Keratinocyte (primary cell): ENCODE results near the gene THOC2. TPM values are rescaled to one million over a fixed set of nuclear protein-coding genes. Genes with fewer than 3 reads are reported as not detected.

ENCODE experiments used
- DNase-seq: peaks from one replicate; pipeline ENCODE4 v3.0.0-alpha.2; 2011; ENCODE audit warnings: low read depth, missing footprints, low spot score
- FAIRE-seq: peaks from 2 replicates; lab custom pipeline; 2011; peaks lifted over from hg19 to GRCh38; lab: Jason Lieb, UNC
- H2AFZ ChIP-seq: 2 replicates; pipeline ENCODE4 v1.6.0; 2012; ENCODE audit warnings: low read length, control low read depth, inconsistent platforms; ENCODE audit not compliant: control insufficient read depth
- H3K27ac ChIP-seq: 2 replicates; pipeline ENCODE4 v1.5.1; 2011; ENCODE audit warnings: low read length; ENCODE audit not compliant: control insufficient read depth, insufficient read depth
- H3K27me3 ChIP-seq: 3 replicates; pipeline ENCODE4 v1.6.0; 2011; ENCODE audit warnings: low read length; ENCODE audit not compliant: control insufficient read depth, insufficient read depth; ENCODE audit errors: extremely low read depth
- H3K36me3 ChIP-seq, 2 experiments: 2 replicates in 1 of 2; 3 replicates in 1 of 2; pipeline ENCODE4 v1.5.1; 2011; ENCODE audit warnings: low read length in 2 of 2, mild to moderate bottlenecking in 1 of 2; ENCODE audit not compliant: control insufficient read depth in 2 of 2, insufficient read depth in 2 of 2; ENCODE audit errors: extremely low read depth in 1 of 2
- H3K4me1 ChIP-seq: 3 replicates; pipeline ENCODE4 v1.5.1; 2011; ENCODE audit warnings: low read length; ENCODE audit not compliant: control insufficient read depth, insufficient read depth; ENCODE audit errors: extremely low read depth
- H3K4me2 ChIP-seq: 3 replicates; pipeline ENCODE4 v1.6.0; 2011; ENCODE audit warnings: low read depth, low read length; ENCODE audit not compliant: control insufficient read depth, insufficient read depth; ENCODE audit errors: extremely low read depth
- H3K4me3 ChIP-seq, 3 experiments: fragments of 200-600 bp in 1 of 3; sonication (generic) in 1 of 3; 2 replicates in 2 of 3; 3 replicates in 1 of 3; pipeline ENCODE4 v1.5.1; 2011 to 2016; ENCODE audit warnings: low read length in 3 of 3, mild to moderate bottlenecking in 3 of 3, control low read depth in 2 of 3, inconsistent platforms in 1 of 3, low read depth in 1 of 3, mixed read lengths in 1 of 3, mixed run types in 1 of 3, moderate library complexity in 1 of 3; ENCODE audit not compliant: control insufficient read depth in 2 of 3, insufficient read depth in 2 of 3; ENCODE audit errors: extremely low read depth in 1 of 3
- H3K79me2 ChIP-seq: 2 replicates; pipeline ENCODE4 v1.6.0; 2012; ENCODE audit warnings: low read length; ENCODE audit not compliant: control insufficient read depth, insufficient read depth
- H3K9ac ChIP-seq: 3 replicates; pipeline ENCODE4 v1.6.0; 2011; ENCODE audit warnings: low read length; ENCODE audit not compliant: control insufficient read depth, insufficient read depth; ENCODE audit errors: extremely low read depth
- H3K9me1 ChIP-seq: 3 replicates; pipeline ENCODE4 v1.6.0; 2011; ENCODE audit warnings: low read length; ENCODE audit not compliant: control insufficient read depth, insufficient read depth; ENCODE audit errors: extremely low read depth
- H3K9me3 ChIP-seq: 2 replicates; pipeline ENCODE4 v1.5.1; 2012; ENCODE audit warnings: low read depth, low read length; ENCODE audit not compliant: control insufficient read depth
- H4K20me1 ChIP-seq: 3 replicates; pipeline ENCODE4 v1.6.0; 2011; ENCODE audit warnings: low read length; ENCODE audit not compliant: control insufficient read depth, insufficient read depth; ENCODE audit errors: extremely low read depth
- CTCF ChIP-seq, 3 experiments: IDR thresholded peaks in 1 of 3; conservative IDR thresholded peaks in 1 of 3; optimal IDR thresholded peaks in 1 of 3; 2 replicates in 2 of 3; 3 replicates in 1 of 3; pipeline versions ENCODE3 to v1.5.1; 2011; ENCODE audit warnings: low read length in 3 of 3, mild to moderate bottlenecking in 3 of 3, moderate library complexity in 2 of 3, control low read depth in 1 of 3, inconsistent platforms in 1 of 3; ENCODE audit not compliant: insufficient read depth in 2 of 3; ENCODE audit errors: extremely low read depth in 1 of 3
- EZH2 ChIP-seq: IDR thresholded peaks from one replicate; pipeline ENCODE4 v1.6.1; 2012; ENCODE audit warnings: inconsistent platforms, mild to moderate bottlenecking, low read length, moderate library complexity
- dilution Hi-C: fragments of 300-500 bp; cut with MboI; formaldehyde crosslinking; loops from one replicate; pipeline ENCODE4 v1.7.0; 2020; ENCODE audit warnings: low sequenced_read_pairs; ENCODE audit not compliant: extremely low pct_ligation_motif_present
- polyA plus RNA-seq, 5 experiments: library from polyadenylated mRNA; depleted of rRNA in 3 of 5; stranded (reverse) in 3 of 5; stranded (forward) in 1 of 5; unstranded in 1 of 5; fragments of >200 nt; gene quantifications; 1 replicate in 1 of 5; 2 replicates in 3 of 5; 3 replicates in 1 of 5; pipeline versions ENCODE4 v1.2.1 to v1.2.3, GENCODE V29; 2011 to 2012; ENCODE audit warnings: missing spikeins in 2 of 5, low read depth in 1 of 5, low replicate concordance in 1 of 5

The THOC2 gene
- polyA plus RNA-seq, 1 donor (not counting 4 experiments of a cell fraction or from before 2014, with no cell fraction given), result 61.1 TPM

GRCh38 chrX:123698979-123699520 lies 33.8 kb downstream of the THOC2 start:
- no peaks in the 10 kb centered on the region for H3K79me2 ChIP-seq
- H3K9me1 ChIP-seq, result no peaks in the 10 kb centered on the region
- H3K9me3 ChIP-seq, result no peaks in the 10 kb centered on the region
- TF ChIP-seq EZH2, result no peak
- no peak for TF ChIP-seq CTCF (optimal IDR thresholded peaks at IDR 0.05 in 1 of 3, IDR thresholded peaks at IDR 0.05 in 1 of 3, conservative IDR thresholded peaks at IDR 0.05 in 1 of 3; ENCODE audit: extremely low read depth in 1 of 3, insufficient read depth in 2 of 3, low read length in 3 of 3)
- dilution Hi-C loops, result no loop called here
- no peaks in the 10 kb centered on the region for H3K4me1 ChIP-seq
- no peak overlapping the region for H3K27ac ChIP-seq
- H2AFZ ChIP-seq, result no peak overlapping the region
- DNase-seq (no peak), FAIRE-seq (no peak)
- no peak overlapping the region for H3K4me3 ChIP-seq
- no peak overlapping the region for H3K4me2 ChIP-seq
- H4K20me1 ChIP-seq, result no peaks in the 10 kb centered on the region
- no peak overlapping the region for H3K9ac ChIP-seq
- no peaks in the 10 kb centered on the region for H3K27me3 ChIP-seq
- H3K36me3 ChIP-seq, result no peaks in the 10 kb centered on the region

GRCh38 chrX:123696334-123696733 lies 36.5 kb downstream of the THOC2 start:
- FAIRE-seq (no peak), DNase-seq (no peak)
- no peaks in the 10 kb centered on the region for H3K79me2 ChIP-seq
- no peak overlapping the region for H2AFZ ChIP-seq
- H3K9me1 ChIP-seq, result no peaks in the 10 kb centered on the region
- H3K36me3 ChIP-seq, result no peaks in the 10 kb centered on the region
- H3K4me1 ChIP-seq, result no peaks in the 10 kb centered on the region
- H3K4me3 ChIP-seq, result no peak overlapping the region
- H3K27me3 ChIP-seq, result no peaks in the 10 kb centered on the region
- H4K20me1 ChIP-seq, result no peaks in the 10 kb centered on the region
- H3K27ac ChIP-seq, result no peak overlapping the region
- H3K9me3 ChIP-seq, result no peaks in the 10 kb centered on the region
- H3K4me2 ChIP-seq, result no peak overlapping the region
- no peak overlapping the region for H3K9ac ChIP-seq
- TF ChIP-seq EZH2, result no peak
- TF ChIP-seq CTCF (optimal IDR thresholded peaks at IDR 0.05 in 1 of 3, IDR thresholded peaks at IDR 0.05 in 1 of 3, conservative IDR thresholded peaks at IDR 0.05 in 1 of 3; ENCODE audit: extremely low read depth in 1 of 3, insufficient read depth in 2 of 3, low read length in 3 of 3), result no peak
- dilution Hi-C loops, result no loop called here
